Vagina (tissue), 2 donors: ENCODE results near the gene HRCT1. TPM values are rescaled to one million over a fixed set of nuclear protein-coding genes. Genes with fewer than 3 reads are reported as not detected.
"Not testable (repeated sequence)": the region's sequence is repeated elsewhere in the genome, so short reads cannot be mapped to it uniquely, and the experiment has no call there.

Source experiments
- DNase-seq, 2 donors: peaks; one replicate each; pipeline ENCODE4 v3.0.0-alpha.2; 2017; ENCODE audit errors: extremely low spot score in 2 of 2
- H3K27ac ChIP-seq: fragments of 200-600 bp; sonication (generic); one replicate; pipeline ENCODE4 v1.5.1; 2019
- H3K27me3 ChIP-seq: fragments of 200-600 bp; sonication (generic); one replicate; pipeline ENCODE4 v1.5.1; 2019
- H3K36me3 ChIP-seq, 2 donors: fragments of 200-600 bp; sonication (generic); one replicate each; pipeline ENCODE4 v1.5.1; 2017 to 2019
- H3K4me1 ChIP-seq: fragments of 200-600 bp; sonication (generic); one replicate; pipeline ENCODE4 v1.5.1; 2019
- H3K4me3 ChIP-seq, 2 donors: fragments of 200-600 bp; sonication (generic); 1 replicate in 1 of 2; 2 replicates in 1 of 2; pipeline ENCODE4 v1.5.1; 2016 to 2019
- H3K9me3 ChIP-seq: fragments of 200-600 bp; sonication (generic); one replicate; pipeline ENCODE4 v1.5.1; 2019
- POLR2A ChIP-seq, 2 donors: fragments of 450-650 bp; IDR thresholded peaks; one replicate each; pipeline ENCODE4 v1.6.1; 2017; ENCODE audit warnings: antibody characterized with exemption in 2 of 2, mild to moderate bottlenecking in 2 of 2, moderate library complexity in 2 of 2
- POLR2AphosphoS5 ChIP-seq, 2 donors: sonication (generic); formaldehyde crosslinking; IDR thresholded peaks; one replicate each; pipeline ENCODE4 v1.9.0; 2017; ENCODE audit warnings: antibody characterized with exemption in 2 of 2, mild to moderate bottlenecking in 2 of 2, low read depth in 1 of 2; ENCODE audit not compliant: insufficient read depth in 1 of 2
- intact Hi-C: fragments of 100-400 bp; cut with DNase I; formaldehyde crosslinking; loops from one replicate; pipeline ENCODE4 v1.15.1; 2023
- total RNA-seq: library from RNA; depleted of rRNA; stranded (reverse); fragments of >200 nt; gene quantifications from one replicate; pipeline ENCODE4 v1.2.3, GENCODE V29; 2016
- TF ChIP-seq, protein P1 (sequence below), 3 experiments: fragments of 450-650 bp in 2 of 3; fragments of 200-600 bp in 1 of 3; sonication (generic) in 1 of 3; IDR thresholded peaks; one replicate each; pipeline ENCODE4 v1.5.1; 2017 to 2019; ENCODE audit warnings: antibody characterized with exemption in 3 of 3, mild to moderate bottlenecking in 2 of 3, moderate library complexity in 2 of 3

HRCT1 gene
- total RNA-seq, 1 donor from 2014 or later = 5.4 TPM

DNA sequence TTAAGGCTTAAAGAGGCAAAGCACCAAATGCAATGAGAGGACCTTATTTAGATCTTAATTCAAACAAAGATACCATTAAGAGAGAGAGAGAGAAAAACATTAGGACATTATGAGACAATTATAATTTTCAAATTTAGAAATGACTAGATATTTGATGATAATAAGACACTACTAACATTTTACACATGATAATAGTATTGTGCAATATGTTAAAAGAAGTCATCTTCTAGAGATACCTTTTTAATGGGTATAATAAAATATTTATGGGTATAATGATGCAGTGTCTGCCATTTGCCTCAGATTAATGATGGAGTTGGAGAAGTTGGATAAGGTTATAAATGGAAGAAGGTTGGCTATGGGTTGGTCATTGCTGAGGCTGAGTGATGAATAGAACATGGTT, 24.5 kb downstream of the HRCT1 start:
- Histone ChIP-seq H3K27ac (no peak overlapping the region), H3K4me1 (no peaks in the 10 kb centered on the region), H3K27me3 (no peaks in the 10 kb centered on the region), H3K36me3 (no peaks in the 10 kb centered on the region), H3K9me3 (no peaks in the 10 kb centered on the region), H3K4me3 (no peak overlapping the region)
- no peak for DNase-seq
- intact Hi-C loops = no loop called here
- TF ChIP-seq POLR2AphosphoS5 (IDR thresholded peaks at IDR 0.05; ENCODE audit: insufficient read depth in 1 of 2, low read depth in 1 of 2) (no peak), POLR2A (IDR thresholded peaks at IDR 0.05) (no peak)
- TF ChIP-seq, protein P1, sequence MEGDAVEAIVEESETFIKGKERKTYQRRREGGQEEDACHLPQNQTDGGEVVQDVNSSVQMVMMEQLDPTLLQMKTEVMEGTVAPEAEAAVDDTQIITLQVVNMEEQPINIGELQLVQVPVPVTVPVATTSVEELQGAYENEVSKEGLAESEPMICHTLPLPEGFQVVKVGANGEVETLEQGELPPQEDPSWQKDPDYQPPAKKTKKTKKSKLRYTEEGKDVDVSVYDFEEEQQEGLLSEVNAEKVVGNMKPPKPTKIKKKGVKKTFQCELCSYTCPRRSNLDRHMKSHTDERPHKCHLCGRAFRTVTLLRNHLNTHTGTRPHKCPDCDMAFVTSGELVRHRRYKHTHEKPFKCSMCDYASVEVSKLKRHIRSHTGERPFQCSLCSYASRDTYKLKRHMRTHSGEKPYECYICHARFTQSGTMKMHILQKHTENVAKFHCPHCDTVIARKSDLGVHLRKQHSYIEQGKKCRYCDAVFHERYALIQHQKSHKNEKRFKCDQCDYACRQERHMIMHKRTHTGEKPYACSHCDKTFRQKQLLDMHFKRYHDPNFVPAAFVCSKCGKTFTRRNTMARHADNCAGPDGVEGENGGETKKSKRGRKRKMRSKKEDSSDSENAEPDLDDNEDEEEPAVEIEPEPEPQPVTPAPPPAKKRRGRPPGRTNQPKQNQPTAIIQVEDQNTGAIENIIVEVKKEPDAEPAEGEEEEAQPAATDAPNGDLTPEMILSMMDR (IDR thresholded peaks at IDR 0.05) = no peak

DNA sequence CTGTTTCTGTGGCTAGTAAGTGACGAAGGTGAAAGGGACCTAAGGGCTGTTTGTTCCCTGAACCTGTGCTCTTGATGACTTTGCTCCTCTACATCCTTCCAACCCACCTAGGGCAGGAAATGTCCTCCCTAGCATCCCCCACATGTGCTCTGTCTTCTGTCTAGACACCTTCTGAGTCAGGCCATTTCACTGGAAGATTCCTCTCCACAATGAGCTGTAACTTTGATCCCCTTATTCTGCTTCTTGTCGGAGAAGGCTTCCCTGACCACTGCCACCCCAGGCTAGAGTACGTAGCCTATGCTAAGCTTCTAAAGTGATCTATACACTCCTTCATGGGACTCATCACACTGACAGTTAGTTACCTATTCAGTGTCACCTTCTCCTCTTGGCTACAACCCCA, 25.0 kb downstream of the HRCT1 start:
- DNase-seq = no peak
- no peak overlapping the region for H3K4me3 ChIP-seq
- TF ChIP-seq POLR2A (IDR thresholded peaks at IDR 0.05) = no peak
- no peak for TF ChIP-seq POLR2AphosphoS5 (IDR thresholded peaks at IDR 0.05; ENCODE audit: insufficient read depth in 1 of 2, low read depth in 1 of 2)
- TF ChIP-seq, protein P1 (IDR thresholded peaks at IDR 0.05) = no peak
- H3K27ac ChIP-seq = no peak overlapping the region
- no peaks in the 10 kb centered on the region for H3K27me3 ChIP-seq
- no peaks in the 10 kb centered on the region for H3K9me3 ChIP-seq
- intact Hi-C loops = no loop called here
- H3K4me1 ChIP-seq = no peaks in the 10 kb centered on the region
- H3K36me3 ChIP-seq = no peaks in the 10 kb centered on the region

DNA sequence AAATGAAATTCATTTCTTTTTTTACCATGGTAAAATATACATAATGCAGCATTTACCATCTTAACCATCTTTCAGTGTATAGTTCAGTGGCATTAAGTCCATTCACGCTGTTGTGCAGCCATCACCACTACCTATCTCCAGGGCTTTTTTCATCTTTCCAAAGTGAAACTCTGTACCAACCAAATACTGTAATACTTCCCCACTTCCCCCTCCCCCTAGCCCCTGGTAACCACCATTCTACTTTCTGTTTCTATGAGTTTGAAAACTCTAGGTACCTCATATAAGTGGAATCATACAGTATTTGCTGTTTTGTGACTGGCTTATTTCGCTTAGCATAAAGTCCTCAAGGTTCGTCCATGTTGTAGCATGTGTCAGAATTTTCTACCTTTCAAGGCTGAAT, 26.7 kb downstream of the HRCT1 start:
- Histone ChIP-seq H3K36me3 (no peaks in the 10 kb centered on the region), H3K27ac (no peak overlapping the region), H3K9me3 (no peaks in the 10 kb centered on the region), H3K4me1 (no peaks in the 10 kb centered on the region), H3K4me3 (no peak overlapping the region), H3K27me3 (no peaks in the 10 kb centered on the region)
- TF ChIP-seq, protein P1 (IDR thresholded peaks at IDR 0.05) = no peak
- intact Hi-C loops = no loop called here
- DNase-seq = no peak

DNA sequence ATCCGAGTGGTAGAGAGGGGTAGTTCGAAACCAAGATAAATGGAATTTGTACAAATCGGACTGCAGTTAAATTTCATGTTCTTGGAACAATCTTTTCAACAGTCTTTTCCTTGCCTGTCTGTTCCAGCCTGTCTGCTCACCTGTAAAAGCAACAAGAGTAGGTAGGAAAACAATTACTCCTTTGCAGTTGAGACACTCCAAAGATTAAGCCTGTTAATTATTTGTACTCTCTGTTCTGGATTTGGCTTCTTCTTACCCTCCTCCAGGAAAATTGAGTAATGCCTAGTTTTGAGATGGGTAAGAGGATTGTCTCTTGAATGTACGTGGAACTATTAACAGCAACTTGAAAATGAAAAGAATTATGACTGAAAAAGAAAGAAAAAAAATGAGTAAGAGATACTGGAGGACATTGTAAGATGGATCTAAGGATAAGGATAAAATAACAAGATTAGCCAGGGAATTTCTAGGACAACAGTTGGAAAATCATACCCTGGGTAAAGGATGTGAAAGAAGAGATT, 27.6 kb downstream of the HRCT1 start:
- intact Hi-C loops = loop anchor here (1.0 kb wide), 1 partner anchor 11 kb away; no protein-coding TSS in a partner anchor
- Histone ChIP-seq H3K36me3 (no peaks in the 10 kb centered on the region), H3K9me3 (no peaks in the 10 kb centered on the region), H3K4me3 (no peak overlapping the region), H3K27ac (no peak overlapping the region), H3K4me1 (no peaks in the 10 kb centered on the region), H3K27me3 (no peaks in the 10 kb centered on the region)
- no peak for DNase-seq
- no peak for TF ChIP-seq POLR2A (IDR thresholded peaks at IDR 0.05)
- TF ChIP-seq, protein P1 (IDR thresholded peaks at IDR 0.05) = no peak
- TF ChIP-seq POLR2AphosphoS5 (IDR thresholded peaks at IDR 0.05; ENCODE audit: insufficient read depth in 1 of 2, low read depth in 1 of 2) = no peak

DNA sequence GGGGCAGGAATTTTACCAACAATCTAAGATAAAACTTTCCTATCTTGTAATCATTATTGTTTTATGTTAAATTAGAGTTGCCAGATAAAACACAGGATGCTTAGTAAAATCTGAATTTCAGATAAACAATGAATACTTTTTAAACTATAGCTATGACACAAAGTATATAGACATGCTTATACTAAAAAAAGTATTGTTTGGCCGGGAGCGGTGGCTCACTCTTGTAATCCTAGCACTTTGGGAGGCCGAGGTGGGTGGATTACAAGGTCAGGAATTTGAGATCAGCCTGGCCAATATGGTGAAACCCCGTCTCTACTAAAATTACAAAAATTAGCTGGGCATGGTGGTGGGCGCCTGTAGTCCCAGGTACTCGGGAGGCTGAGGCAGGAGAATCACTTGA, 28.1 kb downstream of the HRCT1 start:
- H3K4me1 ChIP-seq, H3K27me3 ChIP-seq, DNase-seq, H3K4me3 ChIP-seq, H3K27ac ChIP-seq, H3K9me3 ChIP-seq, H3K36me3 ChIP-seq: not testable (repeated sequence)
- intact Hi-C loops = loop anchor here (1.0 kb wide), 1 partner anchor 12 kb away; no protein-coding TSS in a partner anchor

DNA sequence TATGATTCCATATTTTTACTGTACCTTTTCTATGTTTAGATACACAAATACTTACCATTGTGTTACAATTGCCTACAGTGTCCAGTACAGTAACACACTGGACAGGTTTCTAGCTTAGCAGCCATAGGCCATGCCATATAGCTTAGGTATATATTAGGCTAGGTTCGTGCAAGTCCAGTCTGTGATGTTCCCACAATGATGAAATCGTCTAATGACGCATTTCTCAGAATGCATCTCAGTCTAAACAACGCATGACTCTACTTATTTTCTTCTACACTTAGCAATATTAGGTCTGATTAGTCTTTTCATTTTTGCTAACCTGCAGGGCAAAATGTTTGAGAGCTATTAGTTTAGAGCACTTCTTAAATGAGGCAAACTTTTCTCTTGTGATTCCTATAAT, 29.3 kb downstream of the HRCT1 start:
- H3K4me3 ChIP-seq = no peak overlapping the region
- TF ChIP-seq POLR2AphosphoS5 (IDR thresholded peaks at IDR 0.05; ENCODE audit: insufficient read depth in 1 of 2, low read depth in 1 of 2) (no peak), POLR2A (IDR thresholded peaks at IDR 0.05) (no peak)
- TF ChIP-seq, protein P1 (IDR thresholded peaks at IDR 0.05) = no peak
- H3K4me1 ChIP-seq = no peaks in the 10 kb centered on the region
- H3K27me3 ChIP-seq = no peaks in the 10 kb centered on the region
- no peaks in the 10 kb centered on the region for H3K9me3 ChIP-seq
- H3K36me3 ChIP-seq = no peaks in the 10 kb centered on the region
- intact Hi-C loops = no loop called here
- H3K27ac ChIP-seq = no peak overlapping the region
- DNase-seq = no peak
